Measurements from ENCODE around the gene PLCL2. TPM values are rescaled to one million over a fixed set of nuclear protein-coding genes. Genes with fewer than 3 reads are reported as not detected.

Gene PLCL2
- total and polyA plus RNA-seq, 7 donors = 4.2 to 32.7 (median 21.9) TPM

GRCh38 chr3:16839271-16840100 is 45.3 kb upstream of the PLCL2 start:
- Histone ChIP-seq H3K27ac (peak overlapping the region; percentile 87), H3K36me3 (ENCODE audit: insufficient read depth in 1 of 2, low read depth in 1 of 2) (no peaks in the 10 kb centered on the region), H3K27me3 (ENCODE audit: insufficient read depth in 3 of 3, low read length in 2 of 3) (no peaks in the 10 kb centered on the region), H3K4me3 (peak overlapping the region; percentile 55), H3K4me1 (peaks cover 40% of the 10 kb centered on the region), H3K9me3 (no peaks in the 10 kb centered on the region)
- DNase-seq (peak in 1 of 2 donors; percentile 43), ATAC-seq (peak in 3 of 4 donors; percentile 36 to 45 (median 39))
- 30 to 42% (median 31%) methylated on average over 10 of the region's 10 CpGs for WGBS, 3 donors
- intact Hi-C loops (cut with DNase I) = loop anchor here (5.0 to 10.0 kb wide), 3 partner anchors 67 to 235 kb away; partner anchors contain the start of gene DAZL (in 1 of the 2)
- TF ChIP-seq CTCF (IDR thresholded peaks at IDR 0.05) = no peak

- Histone ChIP-seq H3K9me3 (no peaks in the 10 kb centered on the region), H3K4me3 (peak overlapping the region; percentile 55), H3K36me3 (ENCODE audit: insufficient read depth in 1 of 2, low read depth in 1 of 2) (no peaks in the 10 kb centered on the region), H3K4me1 (peaks cover 46% of the 10 kb centered on the region), H3K27ac (peak overlapping the region; percentile 87), H3K27me3 (ENCODE audit: insufficient read depth in 3 of 3, low read length in 2 of 3) (no peaks in the 10 kb centered on the region)
- intact Hi-C loops (cut with DNase I) = loop anchor here in 1 of 2 donors (10.0 kb wide), 1 partner anchor 235 kb away; the partner anchor contains the start of gene DAZL
- DNase-seq = no peak
- WGBS, 3 donors = 30 to 54% (median 46%) methylated on average over 1 of the region's 1 CpG
- no peak for TF ChIP-seq CTCF (IDR thresholded peaks at IDR 0.05)
- ATAC-seq = no peak
Observed at GRCh38 chr3:16840101-16840424, 44.7 kb upstream of the PLCL2 start.

- DNase-seq (no peak), ATAC-seq (no peak)
- Histone ChIP-seq H3K9me3 (no peaks in the 10 kb centered on the region), H3K4me1 (peaks cover 55% of the 10 kb centered on the region), H3K36me3 (ENCODE audit: insufficient read depth in 1 of 2, low read depth in 1 of 2) (peaks cover 0 to 2% of the 10 kb centered on the region in 2 donors), H3K4me3 (peak overlapping the region; percentile 55), H3K27me3 (ENCODE audit: insufficient read depth in 3 of 3, low read length in 2 of 3) (no peaks in the 10 kb centered on the region), H3K27ac (peak overlapping the region; percentile 87)
- intact Hi-C loops (cut with DNase I) = loop anchor here in 1 of 2 donors (10.0 kb wide), 1 partner anchor 236 kb away; the partner anchor contains the start of gene DAZL
- TF ChIP-seq CTCF (IDR thresholded peaks at IDR 0.05) = no peak
- WGBS, 3 donors = 37 to 59% (median 50%) methylated on average over 7 of the region's 7 CpGs
Observed at GRCh38 chr3:16841041-16841753, 43.6 kb upstream of the PLCL2 start.

GRCh38 chr3:16841904-16842271 is 42.9 kb upstream of the PLCL2 start:
- no peaks in the 10 kb centered on the region for H3K9me3 ChIP-seq
- H3K4me3 ChIP-seq = peak overlapping the region; percentile 55
- TF ChIP-seq CTCF (IDR thresholded peaks at IDR 0.05) = no peak
- peak overlapping the region; percentile 87 for H3K27ac ChIP-seq
- no peaks in the 10 kb centered on the region for H3K27me3 ChIP-seq (ENCODE audit: insufficient read depth in 3 of 3, low read length in 2 of 3)
- H3K4me1 ChIP-seq = peaks cover 60% of the 10 kb centered on the region
- intact Hi-C loops (cut with DNase I) = loop anchor here in 1 of 2 donors (10.0 kb wide), 1 partner anchor 237 kb away; the partner anchor contains the start of gene DAZL
- peak in 2 of 4 donors; percentile 25 to 36 for ATAC-seq
- peak in 1 of 2 donors; percentile 65 for DNase-seq
- H3K36me3 ChIP-seq (ENCODE audit: insufficient read depth in 1 of 2, low read depth in 1 of 2) = peaks cover 0 to 2% of the 10 kb centered on the region in 2 donors
- WGBS, 3 donors = 44 to 61% (median 49%) methylated on average over 3 of the region's 3 CpGs
